DMS153 treated with DMSO at 0.1 percent for 48 hours (cell line): ENCODE results near the gene MYCBPAP.

Experiments
- DNase-seq: peaks from one replicate; lab custom pipeline; 2025; ENCODE audit not compliant: unreplicated experiment; lab: John Stamatoyannopoulos, UW

Gene MYCBPAP

GRCh38 chr17:50535407-50535806, 27.2 kb downstream of the MYCBPAP start:
- DNase-seq = no peak

- no peak for DNase-seq
Measured at GRCh38 chr17:50536683-50537646, 28.7 kb downstream of the MYCBPAP start.

- DNase-seq = no peak
Measured at GRCh38 chr17:50537721-50538548, 29.7 kb downstream of the MYCBPAP start.

DNA sequence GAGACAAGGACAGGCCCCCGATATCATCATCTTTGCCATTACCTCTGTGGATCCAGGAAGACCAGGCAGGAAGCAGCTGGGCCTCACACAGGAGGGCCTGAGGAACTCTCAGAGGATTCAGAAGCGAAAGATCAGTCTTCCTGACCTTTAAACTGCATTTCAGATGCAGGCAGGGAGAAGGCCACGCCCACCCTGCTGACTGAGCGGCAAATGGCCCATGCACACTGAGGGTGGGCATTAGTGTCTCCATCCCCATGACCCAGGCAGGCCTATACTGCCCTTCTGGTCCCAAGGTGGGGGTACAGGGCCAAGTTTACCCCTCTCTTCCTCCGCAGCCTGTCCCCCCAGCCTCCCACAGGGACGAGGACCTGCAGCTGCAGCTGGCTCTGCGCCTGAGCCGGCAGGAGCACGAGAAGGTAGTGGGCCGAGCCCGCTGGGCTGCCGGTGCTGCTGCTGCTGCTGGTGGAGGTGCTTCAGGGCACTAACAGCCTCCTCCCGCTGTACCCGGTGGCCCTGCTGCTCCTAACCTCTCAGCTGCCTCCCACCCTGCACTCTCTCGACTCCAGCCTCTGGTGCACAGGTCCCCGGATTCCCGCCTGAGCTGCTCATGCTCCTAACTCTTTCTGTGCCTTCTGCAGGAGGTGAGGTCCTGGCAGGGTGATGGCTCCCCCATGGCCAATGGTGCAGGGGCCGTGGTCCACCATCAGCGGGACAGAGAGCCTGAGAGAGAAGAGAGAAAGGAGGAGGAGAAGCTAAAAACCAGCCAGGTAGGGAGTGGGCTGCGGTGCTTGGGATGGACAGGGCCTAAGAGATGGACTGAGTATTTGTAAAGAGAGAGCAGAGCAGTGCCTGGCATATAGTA, 30.5 kb downstream of the MYCBPAP start:
- no peak for DNase-seq

- peak; percentile 26 for DNase-seq
Measured at GRCh38 chr17:50539762-50540559, 31.7 kb downstream of the MYCBPAP start.

GRCh38 chr17:50540560-50541401, 32.5 kb downstream of the MYCBPAP start:
- no peak for DNase-seq

GRCh38 chr17:50541402-50541715, 33.1 kb downstream of the MYCBPAP start:
- DNase-seq = no peak

DNA sequence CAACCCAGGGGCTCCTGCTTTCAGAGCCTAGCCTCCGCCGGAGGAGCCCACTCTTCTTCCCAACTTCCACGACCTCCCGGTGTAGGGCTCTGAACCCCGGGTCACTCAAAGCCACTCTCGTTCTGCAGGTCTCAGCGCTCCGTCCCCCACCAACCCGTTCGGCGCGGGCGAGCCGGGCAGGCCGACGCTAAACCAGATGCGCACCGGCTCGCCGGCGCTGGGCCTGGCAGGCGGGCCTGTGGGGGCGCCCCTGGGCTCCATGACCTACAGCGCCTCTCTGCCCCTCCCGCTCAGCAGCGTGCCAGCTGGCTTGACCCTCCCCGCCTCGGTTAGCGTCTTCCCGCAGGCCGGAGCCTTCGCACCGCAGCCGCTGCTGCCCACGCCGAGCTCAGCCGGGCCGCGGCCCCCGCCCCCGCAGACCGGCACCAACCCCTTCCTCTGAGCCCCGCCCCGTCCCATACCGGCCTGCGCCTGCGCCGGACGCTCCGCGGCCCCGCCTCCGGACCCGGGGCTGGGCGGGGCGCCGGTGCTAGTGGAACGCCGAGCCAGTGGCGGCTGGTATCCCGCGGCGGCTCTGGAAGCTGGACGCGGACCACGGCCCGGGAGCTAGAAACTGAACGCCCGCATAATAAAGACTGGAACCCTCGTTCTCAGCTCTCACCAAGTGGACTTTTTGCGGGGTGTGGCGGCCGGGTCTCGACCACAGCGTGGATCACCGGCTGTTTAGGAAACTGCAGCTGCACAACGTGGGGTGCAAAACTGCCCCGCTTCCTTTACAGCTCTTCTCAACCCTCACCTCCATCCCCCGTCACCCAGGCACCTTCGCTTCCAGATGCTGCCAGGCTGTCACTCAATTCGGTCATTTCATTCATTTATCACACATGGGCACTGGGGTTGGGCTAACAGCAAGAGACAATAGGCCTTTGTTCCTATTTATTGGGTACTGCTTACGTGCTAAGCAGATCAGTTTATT, 33.8 kb downstream of the MYCBPAP start:
- DNase-seq = peak; percentile 71

GRCh38 chr17:50542795-50543774, 34.8 kb downstream of the MYCBPAP start:
- peak; percentile 64 for DNase-seq

- no peak for DNase-seq
Measured at GRCh38 chr17:50544516-50544915, 36.3 kb downstream of the MYCBPAP start.

DNA sequence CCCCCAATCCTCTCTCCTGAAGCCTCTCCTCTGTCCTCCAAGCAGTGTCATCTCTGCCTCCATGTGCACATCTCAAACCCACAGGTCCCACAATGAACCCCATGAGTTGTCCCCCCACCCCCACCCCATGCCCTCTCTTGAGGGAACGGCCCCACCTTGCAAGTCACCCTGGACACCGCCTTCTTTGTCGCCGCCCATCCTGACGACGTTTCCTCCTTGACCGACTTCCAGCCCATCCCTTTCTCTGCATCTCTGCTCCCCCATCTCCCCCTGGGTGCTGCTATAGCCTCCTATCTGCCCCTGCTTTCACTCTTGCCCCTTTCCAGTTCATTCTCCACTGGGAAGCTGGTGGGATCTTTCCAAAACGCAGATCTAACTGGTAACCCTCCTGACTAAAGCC, 37.1 kb downstream of the MYCBPAP start:
- DNase-seq = no peak

- no peak for DNase-seq
Measured at GRCh38 chr17:50546701-50547034, 38.4 kb downstream of the MYCBPAP start.

- DNase-seq = peak; percentile 86
Measured at GRCh38 chr17:50547035-50547735, 38.9 kb downstream of the MYCBPAP start, which contains the start of gene SPATA20. Gene SPATA20, plus strand, starts transcription at chr17:50547174. Its CDS starts 35 bp downstream, at chr17:50547209.

DNA sequence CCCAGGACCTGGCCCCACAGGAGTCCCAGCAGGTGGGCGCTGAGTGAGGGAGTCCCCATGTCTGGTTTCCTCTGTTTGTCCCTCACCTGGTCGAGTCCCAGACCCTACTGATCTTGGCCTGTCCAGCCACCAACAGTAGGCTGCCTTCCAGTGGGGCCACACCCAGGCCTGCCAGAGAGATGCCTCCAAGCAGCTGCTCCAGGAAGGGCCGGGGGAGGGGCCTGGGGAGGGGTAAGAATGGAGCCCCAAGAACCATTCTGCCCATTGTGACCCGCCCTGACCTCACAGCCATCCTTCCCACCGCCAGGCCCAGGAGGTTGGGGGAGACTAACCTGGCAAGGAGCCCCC, 39.5 kb downstream of the MYCBPAP start:
- no peak for DNase-seq

GRCh38 chr17:50548831-50549230, 40.6 kb downstream of the MYCBPAP start:
- no peak for DNase-seq

GRCh38 chr17:50549256-50549941, 41.2 kb downstream of the MYCBPAP start:
- no peak for DNase-seq
